GM18502 (cell line): ENCODE measurements around the gene DPH2.

Experiments used
- ATAC-seq: cut with Tn5 transposase; IDR thresholded peaks from one replicate; pipeline ENCODE4 v1.9.1; 2021; ENCODE audit warnings: mild to moderate bottlenecking; ENCODE audit not compliant: unreplicated experiment, poor library complexity

The DPH2 gene

DNA sequence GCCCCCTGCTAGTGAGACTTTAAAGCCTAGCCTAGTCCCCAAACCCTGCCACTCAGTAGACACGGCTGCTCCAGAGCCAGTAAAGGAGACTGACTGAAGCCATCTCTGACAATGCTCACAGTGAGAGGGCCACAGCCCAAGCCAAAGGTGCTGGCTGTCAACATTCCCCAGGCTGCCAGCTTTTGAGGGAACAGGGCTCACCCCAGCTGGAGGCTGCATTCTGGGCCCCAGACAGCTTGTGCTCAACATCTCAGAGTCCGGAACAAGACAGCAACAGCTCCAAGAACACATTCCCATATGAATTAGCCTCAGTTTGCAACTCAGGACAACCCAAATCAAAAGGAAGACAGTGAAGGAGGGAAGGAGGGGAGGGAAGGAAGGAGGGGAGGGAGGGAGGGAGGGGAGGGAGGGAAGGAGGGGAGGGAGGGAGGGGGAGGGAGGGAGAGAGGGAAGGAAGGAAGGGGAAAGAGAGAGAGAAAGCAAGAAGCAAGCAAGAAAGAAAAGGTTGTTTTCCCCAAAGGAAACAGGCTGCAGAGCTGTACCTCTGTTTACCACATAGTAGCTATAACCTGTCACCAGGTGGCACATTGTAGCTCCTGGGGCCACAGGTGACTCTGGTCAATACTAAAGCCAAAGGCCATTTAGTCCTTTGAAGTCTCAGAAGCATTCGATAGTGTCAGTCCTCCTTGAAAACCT, 30.8 kb upstream of the DPH2 start:
- ATAC-seq, result no peak

GRCh38 chr1:43942411-43942810, 27.4 kb upstream of the DPH2 start:
- no peak for ATAC-seq

DNA sequence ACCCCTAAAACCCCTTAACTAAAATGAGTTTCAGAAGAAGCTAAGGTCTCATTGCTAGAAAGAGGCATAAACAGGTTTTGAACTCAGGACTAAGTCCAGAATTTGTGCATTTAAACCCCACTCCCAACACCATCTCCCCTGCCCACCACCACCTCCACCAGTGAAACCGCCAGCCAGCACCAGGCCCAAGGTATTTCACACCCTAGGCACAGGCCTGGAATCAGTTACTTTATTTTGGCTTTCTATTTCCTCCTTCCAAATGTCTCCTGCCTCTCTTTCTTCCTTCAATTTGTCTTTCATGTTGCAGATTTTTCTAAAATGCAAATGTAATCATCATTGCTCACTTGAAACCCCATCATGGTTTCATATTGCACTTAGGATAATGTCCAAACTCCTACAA, 24.9 kb upstream of the DPH2 start:
- no peak for ATAC-seq

DNA sequence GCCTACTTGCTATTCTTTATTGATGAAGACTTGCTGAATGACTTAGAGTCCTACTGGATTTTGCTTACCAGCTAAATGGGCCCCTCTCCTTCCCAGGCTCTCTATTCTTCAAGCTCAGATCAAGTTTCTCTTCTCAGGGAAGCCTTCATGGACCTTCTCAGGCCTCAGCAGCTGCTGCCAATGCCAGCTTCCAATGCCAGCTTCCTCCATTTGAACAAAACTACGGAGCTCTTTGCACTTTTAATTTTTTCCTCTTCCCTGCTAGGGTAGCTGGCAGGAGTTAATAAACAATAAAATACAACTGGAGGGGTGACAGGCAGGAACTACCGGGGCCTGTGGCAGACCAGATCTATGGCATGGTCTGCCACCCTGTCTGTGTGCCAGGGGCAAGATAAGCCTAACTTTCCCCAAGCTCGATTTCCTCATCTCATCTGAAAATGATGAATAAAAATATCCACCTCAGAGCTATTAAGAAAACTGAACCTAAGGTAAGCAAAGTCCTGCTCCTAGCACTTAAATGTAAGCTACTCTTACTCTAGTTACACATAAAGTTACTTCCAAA, 24.1 kb upstream of the DPH2 start:
- no peak for ATAC-seq

GRCh38 chr1:43946236-43947060, 23.4 kb upstream of the DPH2 start, which contains the start of gene IPO13:
Gene IPO13 (plus strand): TSS chr1:43946950. CDS start chr1:43947601, 651 bp downstream.
- ATAC-seq, result peak; percentile 92

- peak; percentile 24 for ATAC-seq
Observed at GRCh38 chr1:43947061-43947873, 22.5 kb upstream of the DPH2 start.

DNA sequence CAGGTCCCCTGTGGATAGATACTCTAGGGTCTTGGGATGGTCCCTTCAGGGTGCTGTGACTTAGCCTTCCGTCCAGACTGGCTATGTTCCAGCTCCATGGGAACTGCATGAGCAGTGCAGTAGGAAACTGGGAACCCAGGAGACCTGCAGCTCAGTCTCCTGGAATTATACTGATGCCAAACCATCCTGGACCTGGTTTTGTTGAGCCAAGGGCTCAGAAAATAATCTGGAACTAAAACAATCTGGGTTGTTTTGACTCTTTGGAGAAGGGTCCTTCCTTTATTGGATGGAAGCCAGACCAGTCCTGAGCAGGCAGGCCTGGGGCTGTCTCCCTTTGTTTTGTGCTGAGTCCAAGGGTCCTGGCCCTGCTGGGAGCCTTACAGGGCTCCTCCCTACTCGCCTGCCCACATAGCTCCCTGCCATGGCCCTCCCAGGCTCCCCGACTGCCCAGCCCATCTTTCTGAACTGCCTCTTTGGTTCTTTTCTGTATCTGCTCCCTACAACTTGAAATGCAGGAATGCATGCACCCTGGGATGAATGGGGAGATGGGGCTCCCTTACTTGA, 21.9 kb upstream of the DPH2 start:
- ATAC-seq, result no peak

- ATAC-seq, result no peak
Observed at GRCh38 chr1:43949678-43950077, 20.1 kb upstream of the DPH2 start.

- no peak for ATAC-seq
Observed at GRCh38 chr1:43951021-43951985, 18.5 kb upstream of the DPH2 start.

- no peak for ATAC-seq
Observed at GRCh38 chr1:43952731-43953346, 17.0 kb upstream of the DPH2 start.

DNA sequence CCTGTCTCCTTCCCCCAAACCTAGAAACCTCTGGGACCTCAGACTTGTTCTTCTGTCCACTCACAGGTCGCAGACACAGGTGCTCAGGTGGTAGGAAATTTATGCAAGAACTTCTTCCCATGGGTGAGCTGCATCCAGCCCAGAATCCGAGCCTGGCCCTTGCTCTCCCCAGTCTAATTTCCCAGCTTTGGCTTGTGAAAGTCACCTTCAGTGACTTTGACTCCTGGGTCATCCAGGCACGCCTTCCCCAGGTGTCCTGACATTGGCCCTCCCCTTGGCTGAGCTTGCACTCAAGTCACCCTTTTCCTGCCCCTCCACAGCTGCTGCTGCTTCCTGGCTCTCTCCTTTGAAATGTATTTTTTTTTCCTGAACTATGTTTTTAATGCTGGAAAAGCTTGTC, 16.4 kb upstream of the DPH2 start:
- no peak for ATAC-seq

DNA sequence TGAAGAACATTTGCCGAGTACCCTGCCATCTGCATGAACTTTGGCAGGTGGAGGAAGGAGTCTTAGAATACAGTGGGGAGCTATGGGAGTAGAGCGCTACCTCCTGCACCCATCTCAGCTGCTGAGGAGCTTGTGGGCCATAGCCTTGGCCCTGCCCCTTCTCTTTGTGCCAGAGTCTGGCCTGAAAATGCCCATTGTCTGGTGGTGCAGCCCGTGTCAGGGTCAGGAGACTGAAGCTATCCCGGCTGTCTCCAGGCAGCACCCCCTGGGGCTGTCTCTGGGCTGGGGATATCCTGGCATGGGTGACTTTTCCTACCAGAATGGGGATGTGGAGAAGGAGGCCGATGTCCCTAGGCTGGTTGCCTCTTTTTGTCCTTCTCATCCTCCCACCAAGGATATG, 15.8 kb upstream of the DPH2 start:
- ATAC-seq, result no peak

- no peak for ATAC-seq
Observed at GRCh38 chr1:43956234-43956633, 13.6 kb upstream of the DPH2 start.

DNA sequence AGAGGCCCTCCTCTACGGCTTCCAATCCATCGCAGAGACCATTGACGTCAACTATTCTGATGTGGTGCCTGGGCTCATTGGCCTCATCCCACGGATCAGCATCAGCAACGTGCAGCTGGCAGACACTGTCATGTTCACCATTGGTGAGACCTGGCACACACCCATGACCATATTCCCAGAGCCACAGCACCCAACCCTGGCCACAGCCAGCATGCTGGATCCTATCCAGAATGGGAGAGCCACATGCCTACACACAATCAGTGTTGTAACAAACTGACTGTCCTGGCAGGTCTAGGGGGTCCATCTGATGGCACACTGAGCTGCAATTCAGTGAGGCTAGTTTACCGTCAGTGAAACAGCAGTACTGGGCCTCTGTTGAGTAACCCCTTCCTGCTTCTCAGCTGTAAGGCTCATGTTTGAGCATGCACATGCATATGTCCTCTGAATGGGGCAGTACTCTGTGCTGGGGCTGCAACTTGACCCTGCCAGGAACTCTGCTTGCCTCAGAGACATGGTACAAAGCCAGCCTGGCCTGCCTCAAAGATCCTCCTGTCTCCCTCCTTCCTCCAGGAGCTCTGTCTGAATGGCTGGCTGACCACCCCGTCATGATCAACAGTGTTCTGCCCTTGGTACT, 12.3 kb upstream of the DPH2 start:
- ATAC-seq, result no peak

- ATAC-seq, result no peak
Observed at GRCh38 chr1:43958351-43959255, 11.2 kb upstream of the DPH2 start.

DNA sequence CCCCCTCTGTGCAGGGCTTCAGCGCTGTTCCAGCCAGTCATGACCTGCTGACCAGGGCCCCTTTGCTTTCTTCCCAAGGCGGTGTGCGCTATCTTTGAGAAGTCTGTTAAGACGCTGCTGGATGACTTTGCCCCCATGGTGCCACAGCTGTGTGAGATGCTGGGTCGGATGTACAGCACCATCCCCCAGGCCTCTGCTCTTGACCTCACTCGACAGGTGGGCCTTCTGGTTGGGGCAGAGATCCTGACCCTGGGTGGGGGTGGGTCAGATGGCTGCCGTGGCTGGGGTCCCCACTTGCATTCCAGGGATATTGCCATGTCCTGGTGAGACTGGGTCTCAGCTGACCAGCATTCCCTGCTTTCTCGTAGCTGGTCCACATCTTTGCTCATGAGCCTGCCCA, 9.0 kb upstream of the DPH2 start:
- no peak for ATAC-seq

- ATAC-seq, result no peak
Observed at GRCh38 chr1:43961692-43962091, 8.1 kb upstream of the DPH2 start.
